Stimulated activated CD8-positive, alpha-beta memory T cell treated with anti-CD3 and anti-CD28 coated beads, Interleukin-7, amount 100 ng/mL, for 4 hours (primary cell): Measurements from ENCODE around the gene RAET1E.
"Not testable (repeated sequence)": the region's sequence is repeated elsewhere in the genome, so short reads cannot be mapped to it uniquely, and the experiment has no call there.

Experiments used
- DNase-seq, 2 donors: peaks; one replicate each; pipeline ENCODE4 v3.0.0-alpha.2; 2020; ENCODE audit warnings: low read depth in 2 of 2

The RAET1E gene, protein sequence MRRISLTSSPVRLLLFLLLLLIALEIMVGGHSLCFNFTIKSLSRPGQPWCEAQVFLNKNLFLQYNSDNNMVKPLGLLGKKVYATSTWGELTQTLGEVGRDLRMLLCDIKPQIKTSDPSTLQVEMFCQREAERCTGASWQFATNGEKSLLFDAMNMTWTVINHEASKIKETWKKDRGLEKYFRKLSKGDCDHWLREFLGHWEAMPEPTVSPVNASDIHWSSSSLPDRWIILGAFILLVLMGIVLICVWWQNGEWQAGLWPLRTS

DNA sequence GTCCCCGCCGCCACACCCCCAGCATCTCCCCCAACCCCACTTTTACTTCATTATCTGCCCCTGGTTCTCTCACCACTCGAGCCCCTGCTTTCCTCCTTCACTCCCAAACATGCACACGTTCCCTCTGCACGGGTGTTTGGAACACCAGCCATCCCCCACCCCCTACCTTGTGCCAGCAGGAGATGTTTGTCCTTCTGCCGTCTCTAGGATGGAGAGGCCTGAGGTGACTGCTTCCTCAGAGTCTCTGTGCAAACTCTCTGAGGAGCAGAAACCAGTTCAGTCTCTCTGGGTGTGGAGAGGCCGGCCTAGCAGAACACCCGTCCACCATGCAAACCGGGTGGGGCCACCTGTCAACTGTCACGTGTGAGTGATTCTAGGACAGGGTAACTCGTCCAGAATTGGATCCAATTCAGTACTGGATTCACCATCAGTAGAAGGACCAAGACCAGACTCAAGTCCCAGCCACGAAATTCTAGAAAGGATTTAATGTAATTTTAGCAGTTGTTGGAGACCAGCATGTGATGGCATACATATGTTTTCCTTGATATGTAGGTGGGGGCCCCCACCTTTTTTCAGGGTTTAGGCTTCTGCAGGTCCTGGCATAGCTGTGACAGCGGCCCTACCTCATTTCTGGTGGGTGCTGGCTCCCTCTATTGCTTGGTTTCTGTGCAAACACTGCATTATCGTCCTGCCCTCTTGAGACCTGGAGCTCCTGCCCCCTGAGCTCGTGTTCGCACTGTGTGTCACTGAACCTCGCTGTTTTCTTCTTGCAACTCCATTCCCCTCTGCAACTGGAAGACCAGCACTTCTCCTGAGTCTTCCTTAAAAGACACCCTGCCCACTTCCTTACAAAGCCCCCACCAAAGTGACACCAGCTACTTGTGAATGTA lies at the start of gene RAET1E:
Gene RAET1E, minus strand, starts transcription at position 259 of the 890 bp plus-strand sequence. CDS start 7,212 bp downstream, outside the sequence.
- no peak for DNase-seq

DNA sequence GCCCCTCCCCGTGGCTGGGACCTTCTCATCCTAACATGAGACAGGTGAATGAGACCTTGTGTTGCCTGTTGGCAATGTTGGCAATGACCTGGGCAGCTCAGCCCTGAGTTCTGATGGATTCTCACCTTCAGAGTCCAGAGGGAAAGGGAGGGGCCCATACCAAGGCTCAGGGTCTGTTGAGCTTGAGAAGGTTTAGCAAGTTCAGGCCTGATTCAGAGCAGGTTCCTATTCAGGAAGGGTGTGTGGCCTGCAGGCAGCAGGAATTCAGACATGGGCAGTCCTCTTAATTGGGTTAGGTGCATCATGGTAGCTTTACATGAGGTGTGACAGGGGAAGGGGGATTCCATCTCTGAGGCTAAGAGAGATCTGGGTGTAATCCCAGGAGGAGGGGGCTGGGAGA lies 49.6 kb upstream of the RAET1E start:
- DNase-seq, result not testable (repeated sequence)

DNA sequence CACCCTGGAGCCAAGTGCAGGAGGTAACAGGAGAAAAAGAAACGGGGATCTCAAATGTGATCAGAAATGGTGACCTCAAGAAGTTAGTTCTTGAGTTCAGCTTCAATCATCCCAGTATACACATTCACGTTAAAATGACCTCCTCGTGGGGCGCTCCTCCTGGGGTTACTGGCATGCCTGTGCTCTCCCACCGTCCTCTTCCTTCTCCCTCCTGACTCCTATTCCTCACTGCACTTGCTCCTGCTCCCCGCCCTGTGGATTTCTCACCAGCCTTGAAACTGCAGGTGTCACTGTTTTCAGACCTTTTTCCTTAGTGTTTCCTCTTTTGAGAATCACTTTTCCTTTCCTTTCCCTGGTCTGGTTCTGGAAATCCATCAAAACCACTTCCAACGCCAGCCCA lies 48.7 kb upstream of the RAET1E start:
- DNase-seq, result not testable (repeated sequence)

DNA sequence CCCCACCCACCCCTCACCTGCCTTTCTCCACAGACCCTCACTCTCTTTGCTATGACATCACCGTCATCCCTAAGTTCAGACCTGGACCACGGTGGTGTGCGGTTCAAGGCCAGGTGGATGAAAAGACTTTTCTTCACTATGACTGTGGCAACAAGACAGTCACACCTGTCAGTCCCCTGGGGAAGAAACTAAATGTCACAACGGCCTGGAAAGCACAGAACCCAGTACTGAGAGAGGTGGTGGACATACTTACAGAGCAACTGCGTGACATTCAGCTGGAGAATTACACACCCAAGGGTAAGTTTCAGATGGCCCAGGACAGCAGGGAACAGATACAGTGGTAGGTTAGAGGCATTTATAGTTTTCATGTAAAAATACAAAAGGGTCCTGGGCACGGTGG lies 47.4 kb upstream of the RAET1E start:
- not testable (repeated sequence) for DNase-seq

DNA sequence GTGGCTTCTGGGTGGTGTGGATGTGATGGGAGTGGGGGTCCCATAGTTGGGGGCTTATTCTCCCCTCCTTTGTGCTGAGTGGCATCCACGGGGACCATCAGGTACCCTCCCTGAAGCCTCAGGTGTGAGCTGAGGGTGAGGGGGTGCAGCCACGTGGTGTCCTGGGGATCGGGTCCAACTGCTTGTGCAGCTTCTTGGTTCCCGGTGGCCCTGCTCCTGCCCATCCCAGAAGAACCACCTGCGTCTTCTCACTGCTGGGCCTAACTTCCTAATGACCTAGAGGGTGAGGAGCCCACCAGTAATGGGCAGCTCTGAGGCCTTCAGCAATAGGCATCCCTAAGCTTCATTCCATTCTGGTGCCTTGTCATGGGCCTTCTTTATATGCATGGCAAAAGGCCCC lies 45.4 kb upstream of the RAET1E start:
- DNase-seq, result not testable (repeated sequence)

DNA sequence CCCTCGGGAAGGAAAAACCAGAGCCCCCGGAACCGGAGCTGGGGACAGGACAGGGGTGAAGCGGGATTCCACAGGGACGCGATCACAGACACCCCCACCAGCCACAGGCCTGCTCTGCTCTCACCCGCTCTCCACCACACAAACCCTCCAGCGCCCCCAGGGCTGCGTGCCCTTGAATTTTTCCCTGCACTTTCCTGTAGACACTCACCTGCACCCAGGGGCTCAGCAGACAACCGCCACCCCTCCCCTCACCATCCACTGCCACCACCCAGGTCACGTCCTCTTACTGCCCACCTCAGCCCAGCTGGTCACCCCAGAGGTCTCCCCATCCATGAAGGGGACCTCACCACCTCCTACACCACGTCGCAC lies 44.5 kb upstream of the RAET1E start:
- DNase-seq, result no peak

DNA sequence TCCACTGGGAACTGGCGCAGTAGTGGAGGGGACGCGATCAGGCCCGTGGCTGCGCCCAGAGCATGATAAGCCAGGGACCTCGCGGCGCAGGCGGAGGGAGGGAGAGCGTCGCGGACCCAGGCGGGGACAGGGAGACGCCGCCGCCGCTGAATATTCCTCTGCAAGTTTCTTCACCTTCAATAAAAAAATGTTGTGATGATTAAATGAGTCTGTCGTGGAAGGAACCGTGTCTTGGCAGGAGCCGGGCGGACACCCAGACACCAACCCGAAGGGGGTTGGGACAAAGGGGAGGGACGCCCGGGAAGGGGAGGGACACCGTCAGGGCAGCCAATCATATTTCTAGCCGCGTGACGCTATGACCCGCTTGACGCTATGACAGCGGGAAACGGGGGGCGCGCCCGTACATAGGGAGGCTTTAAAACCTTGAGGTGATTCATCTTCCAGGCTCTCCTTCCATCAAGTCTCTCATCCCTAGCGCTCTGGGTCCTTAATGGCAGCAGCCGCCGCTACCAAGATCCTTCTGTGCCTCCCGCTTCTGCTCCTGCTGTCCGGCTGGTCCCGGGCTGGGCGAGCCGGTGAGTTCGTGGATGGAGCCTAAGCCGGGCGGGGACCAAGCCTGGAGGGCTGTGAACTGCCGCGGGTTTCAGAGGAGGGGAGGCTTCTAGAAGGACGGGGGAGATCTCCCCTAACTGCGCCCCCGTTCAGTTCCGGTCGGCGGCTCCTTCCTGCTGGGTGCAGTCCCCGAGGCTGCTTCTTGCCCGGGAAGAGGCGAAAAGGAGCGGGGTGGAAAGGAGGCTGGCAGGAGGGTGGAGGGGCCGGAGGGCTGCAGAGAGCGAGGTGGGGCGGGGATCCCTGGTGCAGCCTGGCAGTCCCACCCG lies 43.9 kb upstream of the RAET1E start, which contains the start of gene ULBP2:
Gene ULBP2, plus strand, starts transcription at position 432 of the 878 bp plus-strand sequence. Its CDS starts 59 bp downstream, at position 491.
- peak; percentile 88 to 89 for DNase-seq

DNA sequence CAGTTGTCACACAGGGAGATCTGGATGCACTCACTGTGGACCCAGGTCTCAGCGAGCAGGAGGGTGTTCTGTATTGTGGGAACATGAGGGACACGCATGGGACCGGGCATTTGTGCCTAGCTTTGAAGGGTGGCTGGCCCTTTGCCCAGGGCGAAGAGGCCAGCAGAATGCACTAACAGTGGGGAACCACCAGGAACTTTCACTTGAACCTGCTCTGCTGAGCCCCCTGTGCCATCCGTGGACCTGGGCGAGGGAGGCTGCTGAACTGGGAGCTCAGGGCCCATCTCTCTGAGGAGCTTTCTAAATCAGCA lies 42.7 kb upstream of the RAET1E start:
- DNase-seq, result no peak

DNA sequence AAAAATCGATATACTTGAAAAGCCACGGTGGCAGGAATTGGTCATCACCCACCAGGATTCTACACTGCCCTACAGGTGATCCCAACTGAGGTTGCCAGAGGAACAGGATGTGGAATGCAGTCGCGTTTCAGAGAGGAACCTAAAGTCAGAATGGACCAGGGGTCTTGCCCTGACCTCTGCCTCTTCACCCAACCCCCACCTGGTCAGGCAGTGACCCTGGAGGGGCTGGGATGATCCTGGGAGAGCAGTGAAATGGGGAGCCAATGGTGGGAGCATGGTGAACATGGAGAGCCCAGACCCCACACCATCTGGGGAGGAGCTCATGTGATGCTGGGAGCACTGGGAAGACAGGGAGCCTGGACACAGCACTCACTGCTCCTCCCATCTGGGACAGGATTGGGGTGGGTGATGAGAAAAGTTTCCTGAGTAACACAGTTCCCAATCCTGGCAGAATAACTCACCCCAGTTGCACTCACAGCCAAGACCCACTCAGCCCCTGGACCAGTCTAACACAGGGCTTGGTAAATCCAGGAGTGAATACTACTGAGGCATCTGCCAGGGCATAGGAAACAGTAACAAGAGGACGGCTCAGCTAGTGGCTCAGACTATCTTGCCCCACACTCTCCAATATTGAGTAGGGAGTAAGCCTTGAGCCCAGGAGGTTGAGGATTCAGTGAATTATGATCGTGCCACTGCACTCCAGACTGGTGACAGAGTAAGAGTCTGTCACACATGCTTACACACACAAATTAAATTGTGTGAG lies 42.2 kb upstream of the RAET1E start:
- no peak for DNase-seq

DNA sequence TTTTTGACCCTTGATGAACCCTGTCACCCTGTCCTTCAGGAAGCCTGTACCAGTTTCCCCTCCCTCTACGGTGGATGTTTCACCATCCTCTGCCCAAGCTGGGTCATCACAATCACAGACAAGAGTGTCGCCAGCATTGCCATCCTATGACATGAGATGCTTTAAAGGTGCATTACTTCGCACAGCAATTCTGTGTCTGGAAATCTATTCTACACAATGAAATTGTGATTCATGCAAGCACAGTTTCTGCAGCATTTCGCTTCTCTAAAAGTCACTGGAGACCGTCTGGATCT lies 41.4 kb upstream of the RAET1E start:
- DNase-seq, result no peak

DNA sequence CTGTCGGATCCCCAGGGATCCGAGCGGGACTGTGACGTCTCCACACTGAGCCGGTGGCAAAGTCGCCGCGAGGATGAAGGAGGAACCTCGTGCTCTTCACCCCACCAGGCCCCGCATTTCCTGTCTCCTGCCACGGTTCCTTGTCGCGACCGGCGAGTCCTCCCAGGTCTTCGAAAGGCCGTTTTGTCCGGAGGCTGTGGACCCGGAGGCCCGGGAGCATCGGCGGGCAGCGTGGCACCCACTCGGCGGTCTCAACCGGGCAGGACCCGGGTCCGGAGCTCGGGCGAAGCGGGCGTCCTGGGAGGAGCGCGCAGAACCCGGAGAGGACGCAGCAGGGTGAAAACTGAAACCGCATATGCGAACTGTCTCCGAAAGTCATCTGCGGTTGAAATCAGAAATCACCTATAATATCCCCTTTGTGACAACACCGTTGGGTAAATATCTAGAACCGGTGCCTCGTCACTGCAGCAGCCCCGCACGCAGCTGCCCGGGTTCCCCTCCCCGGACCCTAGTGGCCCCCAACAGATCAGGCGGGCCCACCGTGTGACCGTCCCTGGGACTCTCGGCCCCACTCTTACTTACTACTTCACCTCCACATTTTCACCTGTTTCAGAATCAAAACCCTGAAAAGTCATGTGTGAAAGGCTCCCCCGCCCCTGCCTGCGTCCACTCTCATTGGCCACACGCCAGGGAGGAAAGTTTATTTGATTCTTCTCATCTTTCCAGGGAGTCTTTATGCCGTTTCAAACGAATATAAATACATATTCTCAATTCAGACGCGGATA lies 40.9 kb upstream of the RAET1E start:
- peak; percentile 14 to 29 for DNase-seq

DNA sequence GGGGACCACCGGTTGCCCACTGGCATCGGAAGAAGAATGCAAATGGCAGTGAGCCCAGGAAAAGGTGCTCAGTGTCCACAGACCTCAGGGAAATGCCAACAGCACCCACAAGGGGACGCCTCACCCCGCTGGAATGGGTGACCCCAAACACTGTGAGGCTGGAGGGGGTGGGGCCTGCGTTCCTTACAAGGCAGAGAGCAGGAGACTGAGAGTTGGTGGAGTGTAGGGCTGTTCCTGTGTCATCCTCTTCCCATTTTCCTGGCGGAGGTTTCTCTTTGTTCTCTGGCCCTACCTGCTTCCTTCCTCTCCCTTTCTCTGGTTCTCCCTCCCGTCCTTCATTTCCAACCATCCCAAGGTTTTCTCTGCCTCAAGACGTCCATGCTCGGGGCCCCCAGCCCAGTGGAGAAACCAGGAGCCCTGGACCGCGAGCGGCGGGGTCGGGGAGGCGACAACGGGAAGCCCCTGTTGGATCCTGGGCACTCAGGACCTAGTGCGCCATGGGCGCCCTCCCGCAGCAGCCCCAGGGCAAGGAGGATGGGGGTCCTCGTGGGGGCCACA lies 40.2 kb upstream of the RAET1E start:
- DNase-seq, result not testable (repeated sequence)

DNA sequence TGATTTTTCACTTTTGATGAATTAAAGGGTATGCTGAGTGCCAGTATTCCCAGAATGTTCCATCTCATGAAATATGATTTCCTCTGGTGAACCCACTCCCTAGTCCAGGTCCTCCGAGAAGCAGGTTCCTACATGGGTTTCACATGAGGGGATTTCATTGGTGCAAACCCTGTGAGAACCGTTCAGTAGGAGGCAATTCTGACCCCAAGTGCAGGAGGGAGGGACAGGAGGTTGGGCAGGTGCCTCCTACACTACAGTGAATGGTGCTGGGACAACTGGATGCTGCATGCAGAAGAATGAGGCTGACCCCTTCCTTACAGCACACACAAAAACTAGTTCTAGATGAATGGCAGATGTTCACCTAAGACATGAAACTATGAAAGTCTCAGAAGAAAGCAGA lies 38.8 kb upstream of the RAET1E start:
- DNase-seq, result no peak

DNA sequence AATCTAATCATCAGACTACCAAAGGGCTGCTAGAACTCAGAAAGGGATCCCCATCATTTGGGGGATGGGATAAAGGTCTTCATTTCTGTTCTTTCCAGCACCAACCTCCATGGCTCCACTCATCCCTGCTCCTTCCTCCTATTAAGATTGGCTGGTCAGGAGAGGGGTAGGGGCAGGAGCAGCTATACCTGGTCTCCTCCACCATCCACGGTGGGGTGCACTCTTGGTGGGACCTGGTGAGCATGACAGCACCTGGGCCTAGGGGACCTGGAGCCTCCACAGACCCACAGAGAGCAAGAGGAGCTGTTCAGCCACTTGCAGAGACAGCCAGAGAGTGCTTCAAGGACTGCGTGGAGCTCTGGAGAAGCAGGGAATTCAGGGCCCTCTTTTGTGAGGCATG lies 37.8 kb upstream of the RAET1E start:
- DNase-seq, result no peak

DNA sequence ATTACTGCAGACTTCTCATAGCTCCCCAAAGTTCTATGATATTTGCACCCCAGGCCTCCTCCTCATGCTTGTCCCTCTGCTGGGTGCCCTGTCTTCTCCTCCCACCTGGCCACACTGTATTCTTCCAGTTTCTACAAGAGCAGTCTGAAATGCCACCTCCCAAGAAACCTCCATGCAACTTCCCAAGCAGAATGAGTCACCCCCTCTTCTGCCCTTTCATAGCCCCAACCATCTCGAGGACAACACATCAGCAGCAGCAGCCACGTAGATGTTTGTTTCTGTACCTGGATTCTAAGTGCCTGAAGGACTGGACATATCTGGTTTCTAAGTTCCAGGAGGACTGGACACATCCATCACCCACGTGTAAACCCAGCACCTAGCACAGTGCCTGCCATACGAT lies 37.3 kb upstream of the RAET1E start:
- DNase-seq, result no peak

DNA sequence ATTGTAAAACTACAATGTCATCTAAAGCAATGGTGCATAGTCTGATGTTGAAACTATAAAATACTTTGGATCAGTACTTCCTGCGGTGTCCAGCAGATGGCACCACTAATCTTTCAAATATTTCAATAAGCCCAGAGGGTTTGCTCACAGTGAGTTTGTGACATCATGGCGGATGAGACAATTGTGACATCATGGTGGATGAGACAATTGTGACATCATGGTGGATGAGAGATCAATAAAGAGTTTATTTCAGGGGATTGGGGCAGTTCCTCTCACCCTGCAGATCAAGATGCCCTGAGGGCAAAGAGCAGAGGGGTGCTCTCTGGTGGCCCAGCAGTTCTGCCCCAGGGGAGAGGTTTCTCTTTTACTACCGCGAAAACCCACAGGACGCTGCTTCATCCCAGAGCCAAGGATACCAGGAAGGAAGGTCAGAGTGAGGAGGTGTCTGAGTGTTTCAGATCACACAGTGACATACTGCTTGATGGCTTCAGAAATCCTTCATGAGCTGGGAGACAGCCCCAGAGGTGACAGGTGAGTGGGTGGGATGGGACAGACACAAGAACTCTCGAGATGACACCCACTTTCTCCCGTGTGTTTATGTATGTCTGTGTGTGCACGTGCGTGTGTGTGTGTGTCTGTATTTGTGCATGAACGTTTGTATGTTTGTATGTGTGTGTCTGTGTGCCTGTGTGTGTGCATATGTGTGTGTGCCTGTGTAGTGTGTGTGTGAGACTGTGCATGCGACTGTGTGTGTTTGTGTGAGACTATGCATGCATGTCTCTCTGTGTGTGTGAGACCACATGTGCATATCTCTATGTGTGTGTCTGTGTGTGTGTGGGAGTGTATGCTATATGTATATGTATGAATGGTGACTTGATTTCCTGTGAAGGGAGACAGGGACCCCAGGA lies 36.6 kb upstream of the RAET1E start:
- peak; percentile 32 to 55 for DNase-seq

DNA sequence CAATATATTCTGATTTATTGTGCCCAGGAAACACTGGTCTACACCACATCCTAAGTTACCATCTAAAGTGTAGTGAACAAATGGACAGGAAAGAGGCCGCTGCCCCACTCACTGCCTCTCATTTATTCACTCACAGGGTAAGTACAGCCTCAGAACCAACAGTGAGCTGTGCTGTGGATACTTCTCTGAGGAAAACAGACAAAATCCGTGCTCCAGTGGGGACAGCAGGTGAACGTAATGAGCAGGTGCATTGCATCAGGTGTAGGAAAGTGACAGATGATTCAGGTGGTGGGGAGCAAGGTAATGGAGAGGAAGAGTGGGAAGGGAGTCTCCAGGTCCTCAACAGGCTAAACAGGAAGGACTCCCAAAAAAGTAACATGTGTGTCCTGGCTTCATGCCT lies 35.5 kb upstream of the RAET1E start:
- DNase-seq, result no peak

DNA sequence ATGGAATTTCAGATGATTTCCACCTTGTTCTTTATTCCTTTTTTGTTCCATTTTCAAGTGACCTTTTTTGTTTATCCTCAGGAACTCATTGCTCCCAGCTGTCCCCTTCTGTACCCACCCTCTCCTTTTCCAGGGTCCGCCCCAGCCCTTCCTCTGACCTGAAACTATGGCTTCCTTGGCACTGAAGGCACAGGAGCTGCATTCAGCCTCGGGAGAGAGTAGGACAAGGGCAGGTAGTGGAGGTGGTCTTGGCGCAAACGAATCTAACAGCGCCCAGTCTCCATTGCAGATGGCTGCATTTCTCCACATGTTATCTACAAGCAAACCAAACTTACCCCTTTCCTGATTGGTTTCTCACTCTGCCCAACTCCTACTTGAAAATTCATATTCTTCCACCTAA lies 35.1 kb upstream of the RAET1E start:
- no peak for DNase-seq

DNA sequence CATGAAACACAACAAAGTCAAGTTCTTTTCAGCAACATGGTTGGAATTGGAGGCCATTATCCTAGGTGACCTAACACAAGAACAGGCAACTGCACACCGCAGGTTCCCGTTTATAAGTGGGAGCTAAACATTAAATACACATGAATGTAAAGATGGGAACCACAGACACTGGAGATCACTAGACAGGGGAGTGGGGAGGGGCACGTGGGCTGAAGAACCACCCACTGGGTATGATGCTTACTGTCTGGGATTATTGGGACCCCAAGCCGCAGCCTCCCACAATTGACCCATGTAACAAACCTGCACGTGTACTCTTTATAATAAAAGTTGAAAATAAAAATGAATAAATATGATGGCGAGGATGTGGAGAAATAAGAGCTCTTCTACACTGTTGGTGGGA lies 33.6 kb upstream of the RAET1E start:
- DNase-seq, result no peak

DNA sequence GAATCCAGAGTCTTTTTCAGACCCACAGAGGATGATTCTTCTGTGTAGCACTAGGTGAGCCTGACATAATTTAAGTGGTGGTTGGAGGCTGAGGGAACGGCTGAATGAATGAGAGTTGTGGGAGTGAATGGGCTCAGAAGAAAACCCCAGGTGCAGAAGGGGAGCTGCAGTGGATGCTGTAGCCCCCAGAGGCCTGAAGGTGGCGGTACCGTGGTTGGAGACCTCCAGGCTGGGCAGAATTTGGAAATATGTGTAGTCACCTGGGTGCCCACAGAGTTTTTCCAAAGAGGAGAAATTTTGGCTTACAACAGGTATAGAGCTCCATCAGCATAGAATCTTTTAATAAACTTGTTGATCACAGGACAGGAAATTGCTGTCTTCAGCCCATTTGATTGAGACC lies 31.5 kb upstream of the RAET1E start:
- no peak for DNase-seq
